ENCODE data around the gene SEC23IP. TPM values are rescaled to one million over a fixed set of nuclear protein-coding genes. Genes with fewer than 3 reads are reported as not detected.
"Not testable (repeated sequence)": the region's sequence is repeated elsewhere in the genome, so short reads cannot be mapped to it uniquely, and the experiment has no call there.

SEC23IP gene
- polyA plus RNA-seq (2012; ENCODE audit: insufficient read depth, insufficient read length), result 35.1 TPM

GRCh38 chr10:119892188-119893065 is at the start of gene SEC23IP:
Gene SEC23IP (plus strand): TSS chr10:119892730. CDS start chr10:119892783, 53 bp downstream.
- peak; percentile 89 for DNase-seq (ENCODE audit: low read depth, low spot score)
- peak within 1 kb of the TSS; percentile 92 for H3K4me3 ChIP-seq (ENCODE audit: low read length)

GRCh38 chr10:119845656-119846055 is 46.9 kb upstream of the SEC23IP start:
- no peak for DNase-seq (ENCODE audit: low read depth, low spot score)

GRCh38 chr10:119849031-119849789 is 43.3 kb upstream of the SEC23IP start:
- H3K4me3 ChIP-seq (ENCODE audit: low read length), result no peak overlapping the region
- no peak for DNase-seq (ENCODE audit: low read depth, low spot score)

More at GRCh38 chr10:119845656-119846055, 46.9 kb upstream of the SEC23IP start:
- H3K4me3 ChIP-seq (ENCODE audit: low read length), result no peak overlapping the region

- H3K4me3 ChIP-seq (ENCODE audit: low read length), result no peak overlapping the region
- DNase-seq (ENCODE audit: low read depth, low spot score), result no peak
Observed at GRCh38 chr10:119849944-119850343, 42.6 kb upstream of the SEC23IP start.

- DNase-seq (ENCODE audit: low read depth, low spot score), result no peak
- no peak overlapping the region for H3K4me3 ChIP-seq (ENCODE audit: low read length)
Observed at GRCh38 chr10:119852277-119852676, 40.3 kb upstream of the SEC23IP start.

GRCh38 chr10:119852822-119853221 is 39.7 kb upstream of the SEC23IP start:
- DNase-seq (ENCODE audit: low read depth, low spot score), result no peak
- no peak overlapping the region for H3K4me3 ChIP-seq (ENCODE audit: low read length)

- H3K4me3 ChIP-seq (ENCODE audit: low read length), result no peak overlapping the region
- no peak for DNase-seq (ENCODE audit: low read depth, low spot score)
Observed at GRCh38 chr10:119853574-119853973, 39.0 kb upstream of the SEC23IP start.

GRCh38 chr10:119858063-119858462 is 34.5 kb upstream of the SEC23IP start:
- no peak overlapping the region for H3K4me3 ChIP-seq (ENCODE audit: low read length)
- DNase-seq (ENCODE audit: low read depth, low spot score), result no peak

GRCh38 chr10:119859420-119860258 is 32.9 kb upstream of the SEC23IP start:
- H3K4me3 ChIP-seq (ENCODE audit: low read length), result no peak overlapping the region
- peak; percentile 63 for DNase-seq (ENCODE audit: low read depth, low spot score)

- no peak overlapping the region for H3K4me3 ChIP-seq (ENCODE audit: low read length)
- DNase-seq (ENCODE audit: low read depth, low spot score), result no peak
Observed at GRCh38 chr10:119860866-119861607, 31.5 kb upstream of the SEC23IP start.

- DNase-seq (ENCODE audit: low read depth, low spot score), result no peak
- no peak overlapping the region for H3K4me3 ChIP-seq (ENCODE audit: low read length)
Observed at GRCh38 chr10:119862524-119862923, 30.0 kb upstream of the SEC23IP start.

GRCh38 chr10:119863951-119864565 is 28.5 kb upstream of the SEC23IP start:
- DNase-seq (ENCODE audit: low read depth, low spot score), result peak; percentile 29
- no peak overlapping the region for H3K4me3 ChIP-seq (ENCODE audit: low read length)

GRCh38 chr10:119865699-119866240 is 26.8 kb upstream of the SEC23IP start:
- H3K4me3 ChIP-seq (ENCODE audit: low read length), result no peak overlapping the region
- DNase-seq (ENCODE audit: low read depth, low spot score), result no peak

- no peak for DNase-seq (ENCODE audit: low read depth, low spot score)
- H3K4me3 ChIP-seq (ENCODE audit: low read length), result no peak overlapping the region
Observed at GRCh38 chr10:119867317-119867716, 25.2 kb upstream of the SEC23IP start.

- not testable (repeated sequence) for DNase-seq (ENCODE audit: low read depth, low spot score); H3K4me3 ChIP-seq (ENCODE audit: low read length)
Observed at GRCh38 chr10:119869398-119869797, 23.1 kb upstream of the SEC23IP start.

GRCh38 chr10:119871881-119872609 is 20.5 kb upstream of the SEC23IP start:
- DNase-seq (ENCODE audit: low read depth, low spot score), result peak; percentile 62

GRCh38 chr10:119872610-119872859 is 20.0 kb upstream of the SEC23IP start, which contains the start of gene MCMBP:
Gene MCMBP (minus strand): TSS chr10:119872843. CDS start chr10:119872584, 259 bp downstream.
- DNase-seq (ENCODE audit: low read depth, low spot score), result no peak
- H3K4me3 ChIP-seq (ENCODE audit: low read length), result peak within 1 kb of the TSS; percentile 78

More at GRCh38 chr10:119871881-119872609, 20.5 kb upstream of the SEC23IP start:
- H3K4me3 ChIP-seq (ENCODE audit: low read length), result peak overlapping the region; percentile 78

All from Jurkat, Clone E6-1 (cell line).